ENCODE results near the gene USP5. TPM values are rescaled to one million over a fixed set of nuclear protein-coding genes. Genes with fewer than 3 reads are reported as not detected.

USP5 gene
- total RNA-seq, 1 experiment from 2014 or later: 80.2 TPM

DNA sequence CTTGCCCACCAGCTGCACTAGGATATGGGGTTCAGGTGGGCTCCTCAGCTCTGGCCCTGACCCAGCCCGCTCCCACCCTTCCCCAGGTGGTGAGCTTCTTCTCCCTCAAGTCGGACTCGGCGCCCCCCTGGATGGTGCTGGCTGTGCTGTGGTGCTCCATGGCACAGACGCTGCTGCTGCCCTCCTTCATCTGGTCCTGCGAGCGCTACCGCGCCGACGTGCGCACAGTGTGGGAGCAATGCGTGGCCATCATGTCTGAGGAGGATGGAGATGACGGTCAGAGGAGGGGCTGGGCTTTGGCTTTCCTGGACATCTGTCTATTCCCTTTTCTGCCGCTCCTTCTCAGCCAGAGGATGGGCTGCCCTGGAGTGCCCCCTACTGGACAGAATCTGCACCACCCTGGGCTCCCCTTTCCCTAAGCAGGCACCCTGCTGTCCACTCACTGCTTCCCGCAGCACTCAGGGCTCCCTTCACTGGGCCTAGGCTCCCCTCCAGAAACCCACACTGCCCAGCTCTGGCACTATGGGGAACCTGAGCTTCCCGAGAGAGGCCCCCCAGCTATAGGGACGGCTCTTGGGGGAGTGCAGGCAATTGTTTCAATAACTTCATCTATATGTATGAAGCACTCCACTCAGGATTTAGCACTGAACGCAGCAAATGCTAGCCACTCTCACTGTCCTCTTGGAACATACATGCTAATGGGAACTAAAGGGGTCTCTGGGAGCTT, 26.4 kb upstream of the USP5 start:
- Mint-ChIP-seq H3K4me3 (ENCODE audit: unreplicated experiment) (no peak overlapping the region), H3K4me1 (ENCODE audit: insufficient read depth, unreplicated experiment) (peaks cover 29% of the 10 kb centered on the region), H3K36me3 (ENCODE audit: insufficient read depth, unreplicated experiment) (no peaks in the 10 kb centered on the region), H3K27ac (ENCODE audit: low read depth, unreplicated experiment) (no peak overlapping the region), H3K27me3 (ENCODE audit: insufficient read depth, unreplicated experiment) (peaks cover 99% of the 10 kb centered on the region), H3K9me3 (ENCODE audit: unreplicated experiment) (no peaks in the 10 kb centered on the region)
- TF ChIP-seq, protein P1, sequence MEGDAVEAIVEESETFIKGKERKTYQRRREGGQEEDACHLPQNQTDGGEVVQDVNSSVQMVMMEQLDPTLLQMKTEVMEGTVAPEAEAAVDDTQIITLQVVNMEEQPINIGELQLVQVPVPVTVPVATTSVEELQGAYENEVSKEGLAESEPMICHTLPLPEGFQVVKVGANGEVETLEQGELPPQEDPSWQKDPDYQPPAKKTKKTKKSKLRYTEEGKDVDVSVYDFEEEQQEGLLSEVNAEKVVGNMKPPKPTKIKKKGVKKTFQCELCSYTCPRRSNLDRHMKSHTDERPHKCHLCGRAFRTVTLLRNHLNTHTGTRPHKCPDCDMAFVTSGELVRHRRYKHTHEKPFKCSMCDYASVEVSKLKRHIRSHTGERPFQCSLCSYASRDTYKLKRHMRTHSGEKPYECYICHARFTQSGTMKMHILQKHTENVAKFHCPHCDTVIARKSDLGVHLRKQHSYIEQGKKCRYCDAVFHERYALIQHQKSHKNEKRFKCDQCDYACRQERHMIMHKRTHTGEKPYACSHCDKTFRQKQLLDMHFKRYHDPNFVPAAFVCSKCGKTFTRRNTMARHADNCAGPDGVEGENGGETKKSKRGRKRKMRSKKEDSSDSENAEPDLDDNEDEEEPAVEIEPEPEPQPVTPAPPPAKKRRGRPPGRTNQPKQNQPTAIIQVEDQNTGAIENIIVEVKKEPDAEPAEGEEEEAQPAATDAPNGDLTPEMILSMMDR (IDR thresholded peaks at IDR 0.05; ENCODE audit: unreplicated experiment): peak; percentile 90
- peak; percentile 84 for DNase-seq (ENCODE audit: unreplicated experiment)
- ChIA-PET POLR2A (interaction anchor here (0.6 to 1.0 kb wide), 2 partner anchors 28 to 90 kb away, joined by 3 read pairs; no protein-coding TSS in a partner anchor), CTCF (interaction anchor here (0.5 to 5.1 kb wide), 46 partner anchors 8 to 450 kb away, joined by 3 to 42 read pairs (median 4); partner anchors contain the start of genes COPS7A, GNB3, LAG3 and MLF2)
- BruUV-seq (replicated peaks): no TSS peak
- intact Hi-C loops (cut with micrococcal nuclease): loop anchor here (1.0 kb wide), 3 partner anchors 72 to 211 kb away; partner anchors contain the start of gene MLF2

DNA sequence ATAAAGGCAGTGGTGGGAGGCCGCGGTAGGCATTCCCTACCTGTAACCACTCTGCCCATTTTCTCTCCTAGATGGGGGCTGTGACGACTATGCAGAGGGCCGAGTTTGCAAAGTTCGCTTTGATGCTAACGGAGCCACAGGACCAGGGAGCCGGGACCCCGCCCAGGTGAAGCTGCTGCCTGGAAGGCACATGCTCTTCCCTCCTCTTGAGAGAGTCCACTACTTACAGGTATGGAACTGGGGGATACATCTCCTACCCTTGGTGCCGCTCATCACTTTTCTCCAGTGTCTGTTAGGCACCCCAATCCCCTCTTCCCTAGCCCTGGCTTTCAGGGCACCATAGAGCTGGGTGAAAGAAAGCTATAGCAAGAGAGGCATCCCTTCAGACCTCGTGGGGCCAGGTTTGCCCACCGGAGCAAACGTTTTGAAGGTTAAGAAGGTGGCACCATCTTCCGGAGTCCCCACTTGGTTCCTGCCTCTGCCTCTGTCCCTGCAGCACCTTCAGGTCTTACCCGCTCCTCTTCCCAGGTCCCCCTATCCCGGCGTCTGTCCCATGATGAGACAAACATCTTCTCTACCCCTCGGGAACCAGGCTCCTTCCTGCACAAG, 25.7 kb upstream of the USP5 start:
- TF ChIP-seq, protein P1 (IDR thresholded peaks at IDR 0.05; ENCODE audit: unreplicated experiment): no peak
- peaks cover 99% of the 10 kb centered on the region for H3K27me3 Mint-ChIP-seq (ENCODE audit: insufficient read depth, unreplicated experiment)

DNA sequence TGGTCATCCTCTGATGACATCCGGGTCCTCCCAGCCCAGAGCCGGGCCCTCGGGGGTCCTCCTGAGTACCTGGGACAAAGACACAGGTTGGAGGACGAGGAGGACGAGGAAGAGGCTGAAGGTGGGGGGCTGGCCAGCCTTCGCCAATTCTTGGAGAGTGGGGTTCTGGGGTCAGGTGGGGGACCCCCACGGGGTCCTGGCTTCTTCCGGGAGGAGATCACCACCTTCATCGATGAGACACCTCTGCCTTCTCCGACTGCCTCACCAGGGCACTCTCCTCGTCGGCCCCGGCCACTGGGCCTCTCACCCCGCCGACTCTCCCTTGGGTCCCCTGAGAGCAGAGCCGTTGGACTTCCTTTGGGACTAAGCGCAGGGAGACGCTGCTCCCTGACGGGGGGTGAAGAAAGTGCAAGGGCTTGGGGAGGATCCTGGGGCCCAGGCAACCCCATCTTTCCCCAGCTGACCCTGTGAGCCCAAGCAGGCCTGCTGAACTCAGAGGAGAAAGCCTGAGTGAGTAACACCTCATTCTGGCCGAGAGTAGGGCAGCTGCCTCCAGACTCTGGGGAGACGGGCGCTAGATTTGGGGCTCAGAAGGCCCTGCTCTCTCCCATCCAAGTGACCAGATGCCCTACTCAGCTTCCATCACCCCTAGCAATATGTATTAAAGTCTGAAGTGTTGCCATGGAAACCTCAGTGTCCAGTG, 25.1 kb upstream of the USP5 start:
- BruUV-seq (replicated peaks): no TSS peak
- Mint-ChIP-seq H3K27ac (ENCODE audit: low read depth, unreplicated experiment) (no peak overlapping the region), H3K9me3 (ENCODE audit: unreplicated experiment) (no peaks in the 10 kb centered on the region), H3K4me1 (ENCODE audit: insufficient read depth, unreplicated experiment) (peaks cover 29% of the 10 kb centered on the region), H3K27me3 (ENCODE audit: insufficient read depth, unreplicated experiment) (peaks cover 99% of the 10 kb centered on the region), H3K36me3 (ENCODE audit: insufficient read depth, unreplicated experiment) (no peaks in the 10 kb centered on the region), H3K4me3 (ENCODE audit: unreplicated experiment) (peak overlapping the region; percentile 55)
- ChIA-PET CTCF (interaction anchor here (0.5 to 5.1 kb wide), 16 partner anchors 9 to 212 kb away, joined by 3 to 42 read pairs (median 4); partner anchors contain the start of genes COPS7A, MLF2 and SPSB2), POLR2A (no interaction called here)
- no peak for DNase-seq (ENCODE audit: unreplicated experiment)
- intact Hi-C loops (cut with micrococcal nuclease): no loop called here
- TF ChIP-seq, protein P1 (IDR thresholded peaks at IDR 0.05; ENCODE audit: unreplicated experiment): no peak

More for the DNA sequence above, 25.7 kb upstream of the USP5 start:
- intact Hi-C loops (cut with micrococcal nuclease): no loop called here
- no peak for DNase-seq (ENCODE audit: unreplicated experiment)
- ChIA-PET CTCF (interaction anchor here (0.5 to 5.1 kb wide), 30 partner anchors 9 to 451 kb away, joined by 3 to 42 read pairs (median 4); partner anchors contain the start of genes COPS7A, GNB3, MLF2 and SCNN1A), POLR2A (no interaction called here)
- no peak overlapping the region for H3K4me3 Mint-ChIP-seq (ENCODE audit: unreplicated experiment)
- no peaks in the 10 kb centered on the region for H3K9me3 Mint-ChIP-seq (ENCODE audit: unreplicated experiment)
- no peaks in the 10 kb centered on the region for H3K36me3 Mint-ChIP-seq (ENCODE audit: insufficient read depth, unreplicated experiment)
- H3K4me1 Mint-ChIP-seq (ENCODE audit: insufficient read depth, unreplicated experiment): peaks cover 29% of the 10 kb centered on the region
- BruUV-seq (replicated peaks): no TSS peak
- H3K27ac Mint-ChIP-seq (ENCODE audit: low read depth, unreplicated experiment): no peak overlapping the region

Measured in MCF 10A (cell line).